Sigmoid colon (tissue), 7 donors: Measurements from ENCODE around the gene E2F6. TPM values are rescaled to one million over a fixed set of nuclear protein-coding genes. Genes with fewer than 3 reads are reported as not detected.

Experiments
- DNase-seq: peaks from one replicate; pipeline ENCODE4 v3.0.0-alpha.2; 2019
- H3K27ac ChIP-seq, 4 donors: fragments of 200-600 bp; sonication (generic); one replicate each; pipeline ENCODE4 v1.5.1; 2016 to 2019; ENCODE audit warnings: mild to moderate bottlenecking in 1 of 4
- H3K27me3 ChIP-seq, 3 donors: fragments of 200-600 bp; sonication (generic); one replicate each; pipeline ENCODE4 v1.5.1; 2019; ENCODE audit warnings: mild to moderate bottlenecking in 1 of 3
- H3K36me3 ChIP-seq, 4 donors: fragments of 200-600 bp; sonication (generic); one replicate each; pipeline ENCODE4 v1.5.1; 2016 to 2019
- H3K4me1 ChIP-seq, 4 donors: fragments of 200-600 bp; sonication (generic); one replicate each; pipeline ENCODE4 v1.5.1; 2017 to 2019
- H3K4me3 ChIP-seq, 4 donors: fragments of 200-600 bp; sonication (generic); one replicate each; pipeline ENCODE4 v1.5.1; 2017 to 2019; ENCODE audit warnings: mild to moderate bottlenecking in 2 of 4, moderate library complexity in 1 of 4
- H3K9me3 ChIP-seq, 4 donors: fragments of 200-600 bp in 3 of 4; sonication (generic) in 3 of 4; one replicate each; pipeline versions ENCODE4 v1.5.1 to v1.6.1; 2013 to 2019
- EP300 ChIP-seq, 4 donors: sonication (generic); formaldehyde crosslinking; IDR thresholded peaks; one replicate each; pipeline ENCODE4 v1.6.1; 2017; ENCODE audit warnings: antibody characterized with exemption in 4 of 4
- POLR2A ChIP-seq, 2 donors: fragments of 450-650 bp; IDR thresholded peaks; one replicate each; pipeline ENCODE4 v1.6.1; 2016; ENCODE audit warnings: antibody characterized with exemption in 2 of 2, mild to moderate bottlenecking in 2 of 2, moderate library complexity in 2 of 2
- POLR2AphosphoS5 ChIP-seq, 4 donors: sonication (generic); formaldehyde crosslinking; IDR thresholded peaks; one replicate each; pipeline ENCODE4 v1.6.1; 2017; ENCODE audit warnings: antibody characterized with exemption in 4 of 4
- WGBS, 2 donors: extraction: QIAGEN DNeasy Blood & Tissue Kit; methylation state at CpG; one replicate each; pipeline ENCODE4 v1.1.7; 2013; 5-methylcytosine and 5-hydroxymethylcytosine counted together
- intact Hi-C: fragments of 100-400 bp; cut with DNase I; formaldehyde crosslinking; loops from one replicate; pipeline ENCODE4 v1.15.1; 2023
- polyA plus RNA-seq, 3 donors: library from polyadenylated mRNA; stranded (reverse); fragments of 200-250 nt; gene quantifications; one replicate each; pipeline ENCODE4 v1.2.3, GENCODE V29; 2013
- total RNA-seq, 4 donors: library from RNA; depleted of rRNA; stranded (reverse); fragments of >200 nt; gene quantifications; one replicate each; pipeline ENCODE4 v1.1.0, GENCODE V29; 2016
- TF ChIP-seq, protein P1 (sequence below), 4 experiments: fragments of 450-650 bp in 3 of 4; fragments of 200-600 bp in 1 of 4; IDR thresholded peaks; one replicate each; pipeline ENCODE4 v1.5.1; 2016 to 2019; ENCODE audit warnings: antibody characterized with exemption in 4 of 4, mild to moderate bottlenecking in 3 of 4, moderate library complexity in 2 of 4
- donor health status: healthy with polysubstance abuse.
- donor health status: Bipolar disorder and iron deficiency.
- donor health status: healthy.

The E2F6 gene
- total and polyA plus RNA-seq, 7 donors: 3.6 to 24.2 (median 11.8) TPM

DNA sequence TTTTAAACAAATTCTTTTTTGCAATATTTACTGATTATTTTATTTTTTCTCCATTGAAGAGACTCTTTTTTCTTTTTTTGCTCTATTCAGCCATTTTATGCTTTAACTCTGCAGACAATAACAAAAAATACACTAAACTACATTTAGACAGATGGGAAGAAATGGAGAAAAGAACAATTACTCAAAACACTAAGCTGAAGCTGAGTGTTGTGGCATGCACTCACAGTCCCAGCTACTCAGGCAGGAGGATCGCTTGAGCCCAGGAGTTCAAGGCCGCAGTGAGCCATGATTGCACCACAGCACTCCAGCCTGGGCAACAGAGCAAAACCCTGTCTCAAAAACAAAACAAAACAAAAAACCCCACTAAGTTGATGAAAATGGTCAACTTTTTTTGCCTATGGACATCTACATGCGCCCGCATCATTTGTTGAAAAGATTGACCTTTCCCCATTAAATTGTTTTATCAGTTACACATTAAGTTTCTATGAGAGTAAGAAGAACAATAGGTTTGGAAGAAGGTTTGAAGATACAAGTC lies 43.0 kb downstream of the E2F6 start:
- TF ChIP-seq, protein P1, sequence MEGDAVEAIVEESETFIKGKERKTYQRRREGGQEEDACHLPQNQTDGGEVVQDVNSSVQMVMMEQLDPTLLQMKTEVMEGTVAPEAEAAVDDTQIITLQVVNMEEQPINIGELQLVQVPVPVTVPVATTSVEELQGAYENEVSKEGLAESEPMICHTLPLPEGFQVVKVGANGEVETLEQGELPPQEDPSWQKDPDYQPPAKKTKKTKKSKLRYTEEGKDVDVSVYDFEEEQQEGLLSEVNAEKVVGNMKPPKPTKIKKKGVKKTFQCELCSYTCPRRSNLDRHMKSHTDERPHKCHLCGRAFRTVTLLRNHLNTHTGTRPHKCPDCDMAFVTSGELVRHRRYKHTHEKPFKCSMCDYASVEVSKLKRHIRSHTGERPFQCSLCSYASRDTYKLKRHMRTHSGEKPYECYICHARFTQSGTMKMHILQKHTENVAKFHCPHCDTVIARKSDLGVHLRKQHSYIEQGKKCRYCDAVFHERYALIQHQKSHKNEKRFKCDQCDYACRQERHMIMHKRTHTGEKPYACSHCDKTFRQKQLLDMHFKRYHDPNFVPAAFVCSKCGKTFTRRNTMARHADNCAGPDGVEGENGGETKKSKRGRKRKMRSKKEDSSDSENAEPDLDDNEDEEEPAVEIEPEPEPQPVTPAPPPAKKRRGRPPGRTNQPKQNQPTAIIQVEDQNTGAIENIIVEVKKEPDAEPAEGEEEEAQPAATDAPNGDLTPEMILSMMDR (IDR thresholded peaks at IDR 0.05): no peak
- TF ChIP-seq EP300 (IDR thresholded peaks at IDR 0.05): no peak
- TF ChIP-seq POLR2AphosphoS5 (IDR thresholded peaks at IDR 0.05): no peak
- no peak for TF ChIP-seq POLR2A (IDR thresholded peaks at IDR 0.05)
- intact Hi-C loops: no loop called here
- no peak overlapping the region for H3K4me3 ChIP-seq
- H3K27ac ChIP-seq: no peak overlapping the region
- no peaks in the 10 kb centered on the region for H3K4me1 ChIP-seq
- WGBS, 2 donors: 89 to 93% methylated on average over 4 of the region's 4 CpGs
- no peaks in the 10 kb centered on the region for H3K36me3 ChIP-seq
- H3K27me3 ChIP-seq: no peaks in the 10 kb centered on the region
- peaks cover 0 to 2% (median under 1%) of the 10 kb centered on the region in 4 donors for H3K9me3 ChIP-seq
- DNase-seq: no peak

DNA sequence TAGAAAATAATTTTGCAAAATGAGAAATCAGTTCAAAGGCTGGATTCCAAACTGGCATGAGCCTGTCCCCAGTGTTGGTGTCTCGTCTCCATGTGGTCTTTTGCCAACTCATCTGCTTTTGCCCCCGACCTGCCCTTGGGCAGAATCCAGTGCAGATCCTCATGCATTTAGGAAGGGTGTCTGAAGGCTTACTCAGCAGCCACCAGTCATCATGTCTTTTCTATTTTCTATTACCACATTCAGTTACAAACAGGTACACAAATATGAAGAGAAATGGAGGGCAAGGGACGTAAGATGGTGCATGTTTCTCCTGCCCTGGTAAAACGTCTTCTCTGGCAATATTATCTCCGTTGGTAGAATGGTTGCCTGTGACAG lies 43.5 kb downstream of the E2F6 start:
- Histone ChIP-seq H3K4me3 (no peak overlapping the region), H3K4me1 (no peaks in the 10 kb centered on the region), H3K27ac (no peak overlapping the region), H3K36me3 (no peaks in the 10 kb centered on the region), H3K27me3 (no peaks in the 10 kb centered on the region), H3K9me3 (peaks cover 0 to 4% (median under 1%) of the 10 kb centered on the region in 4 donors)
- intact Hi-C loops: no loop called here
- TF ChIP-seq EP300 (IDR thresholded peaks at IDR 0.05) (no peak), POLR2A (IDR thresholded peaks at IDR 0.05) (no peak), POLR2AphosphoS5 (IDR thresholded peaks at IDR 0.05) (no peak)
- TF ChIP-seq, protein P1 (IDR thresholded peaks at IDR 0.05): no peak
- no peak for DNase-seq
- WGBS, 2 donors: 92 to 93% methylated on average over 5 of the region's 5 CpGs

DNA sequence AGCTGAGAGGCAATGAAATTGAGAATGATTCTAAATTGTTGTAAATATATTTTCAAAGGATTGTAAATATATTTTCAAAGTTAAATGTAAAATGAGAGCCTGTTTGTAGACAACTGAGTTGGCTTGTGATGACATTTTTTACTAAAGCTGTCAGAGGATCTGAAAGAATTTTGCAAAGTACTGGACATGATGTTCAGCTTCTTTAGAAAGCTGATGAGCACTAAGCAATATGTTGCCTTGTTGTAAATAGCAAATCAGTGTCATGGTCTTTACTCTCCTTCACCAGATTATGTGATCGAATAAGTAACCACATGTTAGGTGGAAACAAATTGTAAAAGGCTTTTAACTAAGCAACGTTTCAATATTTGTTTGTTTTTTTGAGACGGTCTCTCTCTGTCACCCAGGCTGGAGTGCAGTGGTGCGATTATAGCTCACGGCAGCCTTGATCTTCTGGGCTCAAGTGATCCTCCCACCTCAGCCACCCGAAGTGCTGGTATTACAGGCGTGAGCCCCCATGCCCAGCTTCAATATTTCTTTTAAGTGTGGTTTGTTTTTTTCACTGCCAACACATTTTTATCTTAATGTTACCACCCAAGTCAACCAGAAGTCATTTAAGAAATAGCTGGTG lies 44.0 kb downstream of the E2F6 start:
- H3K27ac ChIP-seq: no peak overlapping the region
- no peak overlapping the region for H3K4me3 ChIP-seq
- no peaks in the 10 kb centered on the region for H3K4me1 ChIP-seq
- intact Hi-C loops: no loop called here
- DNase-seq: no peak
- peaks cover 0 to 4% (median under 1%) of the 10 kb centered on the region in 4 donors for H3K9me3 ChIP-seq
- WGBS, 2 donors: 71 to 79% methylated on average over 7 of the region's 7 CpGs
- no peaks in the 10 kb centered on the region for H3K27me3 ChIP-seq
- TF ChIP-seq POLR2A (IDR thresholded peaks at IDR 0.05) (no peak), POLR2AphosphoS5 (IDR thresholded peaks at IDR 0.05) (no peak), EP300 (IDR thresholded peaks at IDR 0.05) (no peak)
- TF ChIP-seq, protein P1 (IDR thresholded peaks at IDR 0.05): no peak
- H3K36me3 ChIP-seq: no peaks in the 10 kb centered on the region

DNA sequence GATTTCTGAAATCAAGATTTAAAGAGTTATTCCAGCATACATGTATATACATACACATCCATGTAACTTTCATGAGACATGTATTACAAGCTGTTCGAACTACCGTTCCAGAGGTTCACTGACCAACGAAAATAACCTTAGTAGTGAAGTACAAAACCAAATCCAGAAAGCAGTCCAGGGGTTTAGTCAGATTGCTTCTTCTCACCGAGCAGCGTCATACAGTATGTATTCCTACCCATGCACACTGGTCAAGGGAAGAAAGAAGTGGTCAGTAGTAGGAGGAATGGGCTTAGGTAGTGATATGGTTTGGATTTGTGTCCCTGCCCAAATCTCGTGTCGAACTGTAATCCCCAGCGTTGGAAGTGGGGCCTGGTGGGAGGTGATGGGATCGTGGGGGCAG lies 45.3 kb downstream of the E2F6 start:
- Histone ChIP-seq H3K9me3 (peaks cover 0 to 4% (median under 1%) of the 10 kb centered on the region in 4 donors), H3K4me3 (no peak overlapping the region), H3K4me1 (no peaks in the 10 kb centered on the region), H3K36me3 (no peaks in the 10 kb centered on the region), H3K27ac (no peak overlapping the region), H3K27me3 (no peaks in the 10 kb centered on the region)
- 92 to 95% methylated on average over 9 of the region's 9 CpGs for WGBS, 2 donors
- TF ChIP-seq, protein P1 (IDR thresholded peaks at IDR 0.05): no peak
- TF ChIP-seq POLR2AphosphoS5 (IDR thresholded peaks at IDR 0.05): no peak
- TF ChIP-seq POLR2A (IDR thresholded peaks at IDR 0.05): no peak
- TF ChIP-seq EP300 (IDR thresholded peaks at IDR 0.05): no peak
- no peak for DNase-seq
- intact Hi-C loops: no loop called here
